ENCODE results near the gene CHMP4A. TPM values are rescaled to one million over a fixed set of nuclear protein-coding genes. Genes with fewer than 3 reads are reported as not detected.

Gene CHMP4A
- total and polyA plus RNA-seq, 2 of the 13 experiments (the other 11 are each of a cell fraction or from before 2014, with no cell fraction given) = 83.6 to 113 TPM

DNA sequence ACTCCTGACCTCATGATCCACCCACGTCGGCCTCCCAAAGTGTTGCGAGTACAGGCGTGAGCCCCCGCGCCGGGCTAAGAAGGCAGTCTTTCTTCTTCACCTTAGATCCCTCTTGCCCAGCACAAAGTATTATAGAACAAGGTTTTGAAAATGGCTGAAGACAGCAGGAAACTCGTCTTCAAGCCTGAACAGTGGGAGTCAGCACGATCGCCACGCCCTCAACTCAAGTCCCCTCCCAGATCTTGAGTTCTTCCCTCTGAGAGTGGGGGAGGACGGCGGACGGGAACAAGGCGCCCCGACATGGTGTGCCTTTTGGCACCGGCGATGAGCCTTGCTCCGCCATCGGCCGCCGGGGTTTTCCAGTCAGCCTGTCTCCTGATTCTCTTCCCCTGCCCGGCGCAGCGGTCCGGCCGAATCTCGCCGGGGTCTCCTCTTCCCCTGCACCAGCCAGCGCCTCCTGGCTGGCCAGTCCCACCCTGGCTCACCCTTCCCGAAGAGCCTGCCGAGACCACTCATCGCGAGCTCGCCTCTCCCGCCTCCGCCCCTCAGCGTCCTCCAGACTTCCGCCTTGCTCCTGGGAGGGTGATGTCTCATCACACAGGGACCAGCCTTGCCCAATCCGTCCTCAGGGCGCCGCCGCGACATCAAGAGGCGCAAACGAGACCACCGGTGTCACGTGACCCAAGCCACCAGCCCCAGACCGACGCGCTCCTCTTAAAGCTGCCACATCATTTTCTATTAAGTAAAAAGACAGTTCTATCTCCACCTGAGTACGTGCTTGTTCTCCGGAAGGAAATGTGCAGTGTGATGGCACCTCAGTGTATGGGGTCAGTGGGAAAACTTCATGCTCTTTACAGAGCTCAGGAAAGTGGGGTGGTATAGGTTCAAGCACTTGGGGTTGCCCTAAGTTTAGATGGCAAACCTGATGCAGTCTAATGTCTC, at the start of gene CHMP4A (continued):
- TF ChIP-seq, protein P1, sequence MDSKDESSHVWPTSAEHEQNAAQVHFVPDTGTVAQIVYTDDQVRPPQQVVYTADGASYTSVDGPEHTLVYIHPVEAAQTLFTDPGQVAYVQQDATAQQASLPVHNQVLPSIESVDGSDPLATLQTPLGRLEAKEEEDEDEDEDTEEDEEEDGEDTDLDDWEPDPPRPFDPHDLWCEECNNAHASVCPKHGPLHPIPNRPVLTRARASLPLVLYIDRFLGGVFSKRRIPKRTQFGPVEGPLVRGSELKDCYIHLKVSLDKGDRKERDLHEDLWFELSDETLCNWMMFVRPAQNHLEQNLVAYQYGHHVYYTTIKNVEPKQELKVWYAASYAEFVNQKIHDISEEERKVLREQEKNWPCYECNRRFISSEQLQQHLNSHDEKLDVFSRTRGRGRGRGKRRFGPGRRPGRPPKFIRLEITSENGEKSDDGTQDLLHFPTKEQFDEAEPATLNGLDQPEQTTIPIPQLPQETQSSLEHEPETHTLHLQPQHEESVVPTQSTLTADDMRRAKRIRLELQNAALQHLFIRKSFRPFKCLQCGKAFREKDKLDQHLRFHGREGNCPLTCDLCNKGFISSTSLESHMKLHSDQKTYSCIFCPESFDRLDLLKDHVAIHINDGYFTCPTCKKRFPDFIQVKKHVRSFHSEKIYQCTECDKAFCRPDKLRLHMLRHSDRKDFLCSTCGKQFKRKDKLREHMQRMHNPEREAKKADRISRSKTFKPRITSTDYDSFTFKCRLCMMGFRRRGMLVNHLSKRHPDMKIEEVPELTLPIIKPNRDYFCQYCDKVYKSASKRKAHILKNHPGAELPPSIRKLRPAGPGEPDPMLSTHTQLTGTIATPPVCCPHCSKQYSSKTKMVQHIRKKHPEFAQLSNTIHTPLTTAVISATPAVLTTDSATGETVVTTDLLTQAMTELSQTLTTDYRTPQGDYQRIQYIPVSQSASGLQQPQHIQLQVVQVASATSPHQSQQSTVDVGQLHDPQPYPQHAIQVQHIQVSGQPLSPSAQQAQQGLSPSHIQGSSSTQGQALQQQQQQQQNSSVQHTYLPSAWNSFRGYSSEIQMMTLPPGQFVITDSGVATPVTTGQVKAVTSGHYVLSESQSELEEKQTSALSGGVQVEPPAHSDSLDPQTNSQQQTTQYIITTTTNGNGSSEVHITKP (CRISPR knock-in tag; IDR thresholded peaks at IDR 0.05; ENCODE audit: low read depth) = peak; percentile 96
- peak; percentile 98 for TF ChIP-seq ZNF776 (CRISPR knock-in tag; IDR thresholded peaks at IDR 0.05)
- no peak for TF ChIP-seq ZNF530 (CRISPR knock-in tag; IDR thresholded peaks at IDR 0.05; ENCODE audit: low read depth)
- peak; percentile 65 for TF ChIP-seq HNF4A (CRISPR knock-in tag; IDR thresholded peaks at IDR 0.05)
- peak; percentile 87 for TF ChIP-seq ZFY (CRISPR knock-in tag; IDR thresholded peaks at IDR 0.05)
- TF ChIP-seq CCDC6 (CRISPR knock-in tag; IDR thresholded peaks at IDR 0.05) = no peak
- peak; percentile 79; the same call in 1 of the 2 replicates for TF ChIP-seq ZNF567 (CRISPR knock-in tag; IDR thresholded peaks at IDR 0.05; ENCODE audit: borderline replicate concordance)
- peak; percentile 95 for TF ChIP-seq ISL2 (CRISPR knock-in tag; IDR thresholded peaks at IDR 0.05)
- TF ChIP-seq KLF9 (CRISPR knock-in tag; IDR thresholded peaks at IDR 0.05; ENCODE audit: low read depth) = peak; percentile 91
- no peak; the same call in 1 of the 2 replicates for TF ChIP-seq ZNF468 (CRISPR knock-in tag; IDR thresholded peaks at IDR 0.05)
- TF ChIP-seq CEBPG (CRISPR knock-in tag; IDR thresholded peaks at IDR 0.05) = peak; percentile 92
- peak; percentile 94 for TF ChIP-seq AGO1 (IDR thresholded peaks at IDR 0.05; ENCODE audit: low read depth, low read length, poor library complexity, severe bottlenecking)
- TF ChIP-seq ZNF354B (CRISPR knock-in tag; IDR thresholded peaks at IDR 0.05) = no peak
- TF ChIP-seq, protein P2, sequence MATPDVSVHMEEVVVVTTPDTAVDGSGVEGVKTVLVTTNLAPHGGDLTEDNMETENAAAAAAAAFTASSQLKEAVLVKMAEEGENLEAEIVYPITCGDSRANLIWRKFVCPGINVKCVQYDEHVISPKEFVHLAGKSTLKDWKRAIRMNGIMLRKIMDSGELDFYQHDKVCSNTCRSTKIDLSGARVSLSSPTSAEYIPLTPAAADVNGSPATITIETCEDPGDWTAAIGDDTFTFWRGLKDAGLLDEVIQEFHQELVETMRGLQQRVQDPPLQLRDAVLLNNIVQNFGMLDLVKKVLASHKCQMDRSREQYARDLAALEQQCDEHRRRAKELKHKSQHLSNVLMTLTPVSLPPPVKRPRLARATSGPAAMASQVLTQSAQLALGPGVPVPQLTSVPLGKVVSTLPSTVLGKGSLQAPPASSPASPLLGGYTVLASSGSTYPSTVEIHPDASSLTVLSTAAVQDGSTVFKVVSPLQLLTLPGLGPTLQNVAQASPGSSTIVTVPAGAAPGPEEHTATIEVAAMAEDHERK (CRISPR knock-in tag; IDR thresholded peaks at IDR 0.05; ENCODE audit: low read depth) = peak; percentile 61
- TF ChIP-seq, protein P3, sequence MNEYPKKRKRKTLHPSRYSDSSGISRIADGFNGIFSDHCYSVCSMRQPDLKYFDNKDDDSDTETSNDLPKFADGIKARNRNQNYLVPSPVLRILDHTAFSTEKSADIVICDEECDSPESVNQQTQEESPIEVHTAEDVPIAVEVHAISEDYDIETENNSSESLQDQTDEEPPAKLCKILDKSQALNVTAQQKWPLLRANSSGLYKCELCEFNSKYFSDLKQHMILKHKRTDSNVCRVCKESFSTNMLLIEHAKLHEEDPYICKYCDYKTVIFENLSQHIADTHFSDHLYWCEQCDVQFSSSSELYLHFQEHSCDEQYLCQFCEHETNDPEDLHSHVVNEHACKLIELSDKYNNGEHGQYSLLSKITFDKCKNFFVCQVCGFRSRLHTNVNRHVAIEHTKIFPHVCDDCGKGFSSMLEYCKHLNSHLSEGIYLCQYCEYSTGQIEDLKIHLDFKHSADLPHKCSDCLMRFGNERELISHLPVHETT (CRISPR knock-in tag; conservative IDR thresholded peaks at IDR 0.05) = peak; percentile 76; the same call in 1 of the 2 replicates
- no peak for TF ChIP-seq PHF20 (CRISPR knock-in tag; IDR thresholded peaks at IDR 0.05)
- no peak for TF ChIP-seq RORA (CRISPR knock-in tag; IDR thresholded peaks at IDR 0.05)
- peak; percentile 54; the same call in 1 of the 2 replicates for TF ChIP-seq ONECUT2 (CRISPR knock-in tag; IDR thresholded peaks at IDR 0.05)
- TF ChIP-seq DNMT1 (CRISPR knock-in tag; IDR thresholded peaks at IDR 0.05) = peak; percentile 78
- TF ChIP-seq, protein P4, sequence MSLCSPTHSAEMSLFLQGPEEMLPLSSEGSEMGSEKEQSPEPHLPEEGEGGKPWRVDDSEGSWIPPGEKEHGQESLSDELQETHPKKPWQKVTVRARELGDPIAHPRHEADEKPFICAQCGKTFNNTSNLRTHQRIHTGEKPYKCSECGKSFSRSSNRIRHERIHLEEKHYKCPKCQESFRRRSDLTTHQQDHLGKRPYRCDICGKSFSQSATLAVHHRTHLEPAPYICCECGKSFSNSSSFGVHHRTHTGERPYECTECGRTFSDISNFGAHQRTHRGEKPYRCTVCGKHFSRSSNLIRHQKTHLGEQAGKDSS (CRISPR knock-in tag; IDR thresholded peaks at IDR 0.05; ENCODE audit: borderline replicate concordance, low read depth) = peak; percentile 99
- peak; percentile 84; the same call in 1 of the 2 replicates for TF ChIP-seq TOPORS (CRISPR knock-in tag; IDR thresholded peaks at IDR 0.05)
- peak; percentile 9; the same call in 1 of the 2 replicates for TF ChIP-seq KDM6A (CRISPR knock-in tag; IDR thresholded peaks at IDR 0.05; ENCODE audit: low read depth)
- TF ChIP-seq SP1 (IDR thresholded peaks at IDR 0.05) = no peak
- peak; percentile 89 for TF ChIP-seq SP1 (CRISPR knock-in tag; IDR thresholded peaks at IDR 0.05)

Measured in HepG2 (cell line).